Smooth muscle cell (in vitro differentiated cells): ENCODE results near the gene HBS1L. TPM values are rescaled to one million over a fixed set of nuclear protein-coding genes. Genes with fewer than 3 reads are reported as not detected.

ENCODE experiments used
- DNase-seq: peaks from one replicate; lab custom pipeline; 2025; ENCODE audit not compliant: unreplicated experiment; lab: John Stamatoyannopoulos, UW
- H2AFZ ChIP-seq: fragments of 200-600 bp; sonication (generic); 2 replicates; pipeline ENCODE4 v1.6.0; 2016; ENCODE audit warnings: antibody characterized with exemption, low read depth, mild to moderate bottlenecking
- H3F3A ChIP-seq: fragments of 200-600 bp; sonication (generic); 2 replicates; pipeline ENCODE4 v1.6.0; 2017; ENCODE audit warnings: antibody characterized with exemption, low read depth
- H3K27ac ChIP-seq: fragments of 200-600 bp; sonication (generic); 2 replicates; pipeline ENCODE4 v1.5.1; 2016; ENCODE audit warnings: low read depth, mild to moderate bottlenecking
- H3K27me3 ChIP-seq: fragments of 200-600 bp; sonication (generic); 2 replicates; pipeline ENCODE4 v1.6.1; 2016; ENCODE audit warnings: low read depth, mild to moderate bottlenecking
- H3K36me3 ChIP-seq: fragments of 200-600 bp; sonication (generic); 2 replicates; pipeline ENCODE4 v1.5.1; 2016; ENCODE audit warnings: low read depth
- H3K4me1 ChIP-seq: fragments of 200-600 bp; sonication (generic); 2 replicates; pipeline ENCODE4 v1.5.1; 2016; ENCODE audit warnings: low read depth
- H3K4me2 ChIP-seq: fragments of 200-600 bp; sonication (generic); 2 replicates; pipeline ENCODE4 v1.6.0; 2016; ENCODE audit warnings: mild to moderate bottlenecking
- H3K4me3 ChIP-seq: fragments of 200-600 bp; sonication (generic); 2 replicates; pipeline ENCODE4 v1.5.1; 2016; ENCODE audit warnings: mild to moderate bottlenecking
- H3K79me2 ChIP-seq: fragments of 200-600 bp; sonication (generic); 2 replicates; pipeline ENCODE4 v1.6.0; 2016; ENCODE audit warnings: low read depth, mild to moderate bottlenecking
- H3K9ac ChIP-seq: fragments of 200-600 bp; sonication (generic); 2 replicates; pipeline ENCODE4 v1.6.0; 2016; ENCODE audit warnings: low read depth
- H3K9me3 ChIP-seq: fragments of 200-600 bp; sonication (generic); replicated peaks from 2 replicates; pipeline ENCODE4 v1.5.1; 2016; ENCODE audit warnings: low read depth
- H4K20me1 ChIP-seq: fragments of 200-600 bp; sonication (generic); 2 replicates; pipeline ENCODE4 v1.6.0; 2016; ENCODE audit warnings: low read depth
- WGBS: methylation state at CpG from one replicate; pipeline ENCODE4 v1.1.7; 2016; ENCODE audit warnings: low lambda C conversion rate; 5-methylcytosine and 5-hydroxymethylcytosine counted together
- polyA plus RNA-seq: library from polyadenylated mRNA; unstranded; fragments of >200 nt; fragmentation: Nextera tagmentation; extraction: Ambion mirVana; gene quantifications from 2 replicates; pipeline ENCODE4 v1.2.1, GENCODE V29; 2016
- total RNA-seq: library from RNA; depleted of rRNA; stranded (reverse); fragments of >200 nt; gene quantifications from 2 replicates; pipeline ENCODE4 v1.2.3, GENCODE V29; 2014
- TF ChIP-seq, protein P1 (sequence below): fragments of 200-600 bp; sonication (generic); IDR thresholded peaks from 2 replicates; pipeline ENCODE4 v1.5.1; 2017; ENCODE audit warnings: borderline replicate concordance, mild to moderate bottlenecking, antibody characterized with exemption; ENCODE audit not compliant: insufficient read depth, poor library complexity, severe bottlenecking

HBS1L gene
- total and polyA plus RNA-seq, 2 experiments from 2014 or later: 64.3 to 84.8 TPM

DNA sequence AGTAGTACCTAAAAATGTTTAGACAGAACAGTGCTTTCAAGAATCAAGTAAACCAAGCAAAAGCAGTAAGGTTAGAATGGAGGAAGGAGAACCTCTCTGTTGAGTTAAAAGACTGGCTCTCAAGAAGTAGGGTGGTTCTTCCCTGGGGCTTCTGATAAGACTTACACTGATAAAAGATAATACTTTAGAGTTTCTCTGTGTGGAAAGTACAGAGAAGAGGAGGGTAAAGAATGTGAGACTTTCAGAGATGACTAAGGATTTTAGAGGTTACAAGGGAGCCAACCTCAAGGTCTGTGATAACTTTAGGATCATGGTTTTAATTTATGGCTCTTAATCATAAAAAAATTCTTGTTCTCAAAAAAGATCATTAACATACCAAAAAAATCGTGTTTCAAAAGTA, 73.8 kb downstream of the HBS1L start:
- Histone ChIP-seq H2AFZ (no peak overlapping the region), H3K9ac (no peak overlapping the region), H3K4me3 (no peak overlapping the region), H4K20me1 (no peaks in the 10 kb centered on the region), H3K79me2 (no peaks in the 10 kb centered on the region), H3K4me1 (no peaks in the 10 kb centered on the region), H3K27ac (no peak overlapping the region), H3K27me3 (no peaks in the 10 kb centered on the region), H3K4me2 (no peak overlapping the region), H3F3A (no peaks in the 10 kb centered on the region), H3K36me3 (peaks cover 21% of the 10 kb centered on the region), H3K9me3 (no peaks in the 10 kb centered on the region)
- TF ChIP-seq, protein P1, sequence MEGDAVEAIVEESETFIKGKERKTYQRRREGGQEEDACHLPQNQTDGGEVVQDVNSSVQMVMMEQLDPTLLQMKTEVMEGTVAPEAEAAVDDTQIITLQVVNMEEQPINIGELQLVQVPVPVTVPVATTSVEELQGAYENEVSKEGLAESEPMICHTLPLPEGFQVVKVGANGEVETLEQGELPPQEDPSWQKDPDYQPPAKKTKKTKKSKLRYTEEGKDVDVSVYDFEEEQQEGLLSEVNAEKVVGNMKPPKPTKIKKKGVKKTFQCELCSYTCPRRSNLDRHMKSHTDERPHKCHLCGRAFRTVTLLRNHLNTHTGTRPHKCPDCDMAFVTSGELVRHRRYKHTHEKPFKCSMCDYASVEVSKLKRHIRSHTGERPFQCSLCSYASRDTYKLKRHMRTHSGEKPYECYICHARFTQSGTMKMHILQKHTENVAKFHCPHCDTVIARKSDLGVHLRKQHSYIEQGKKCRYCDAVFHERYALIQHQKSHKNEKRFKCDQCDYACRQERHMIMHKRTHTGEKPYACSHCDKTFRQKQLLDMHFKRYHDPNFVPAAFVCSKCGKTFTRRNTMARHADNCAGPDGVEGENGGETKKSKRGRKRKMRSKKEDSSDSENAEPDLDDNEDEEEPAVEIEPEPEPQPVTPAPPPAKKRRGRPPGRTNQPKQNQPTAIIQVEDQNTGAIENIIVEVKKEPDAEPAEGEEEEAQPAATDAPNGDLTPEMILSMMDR: no peak
- DNase-seq: no peak
- WGBS: 74% methylated on average over 1 of the region's 1 CpG

DNA sequence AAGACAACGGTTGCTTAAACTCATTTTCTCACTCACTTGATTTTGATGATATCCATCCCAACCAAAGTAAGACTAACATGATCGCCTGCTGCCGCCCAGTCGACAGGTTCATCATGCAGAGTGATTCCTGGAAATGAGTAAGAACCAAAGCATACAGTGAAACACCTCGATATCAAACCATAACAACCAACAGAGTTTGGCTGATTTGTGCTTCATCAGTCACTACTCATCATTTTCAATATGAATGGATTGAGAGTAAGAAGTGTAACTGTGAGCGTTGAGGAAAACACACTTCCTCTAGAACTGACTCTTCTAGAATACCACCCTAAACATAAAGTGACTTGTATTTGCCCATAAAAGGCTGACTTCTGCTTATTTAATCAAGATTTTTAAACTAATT, 75.5 kb downstream of the HBS1L start:
- no peaks in the 10 kb centered on the region for H3F3A ChIP-seq
- DNase-seq: no peak
- no peak overlapping the region for H3K4me3 ChIP-seq
- no peaks in the 10 kb centered on the region for H3K27me3 ChIP-seq
- H2AFZ ChIP-seq: no peak overlapping the region
- no peaks in the 10 kb centered on the region for H4K20me1 ChIP-seq
- TF ChIP-seq, protein P1: no peak
- H3K79me2 ChIP-seq: no peaks in the 10 kb centered on the region
- no peak overlapping the region for H3K9ac ChIP-seq
- no peak overlapping the region for H3K4me2 ChIP-seq
- H3K4me1 ChIP-seq: no peaks in the 10 kb centered on the region
- H3K9me3 ChIP-seq: no peaks in the 10 kb centered on the region
- no peak overlapping the region for H3K27ac ChIP-seq
- peaks cover 15% of the 10 kb centered on the region for H3K36me3 ChIP-seq
- 97% methylated on average over 6 of the region's 6 CpGs for WGBS

DNA sequence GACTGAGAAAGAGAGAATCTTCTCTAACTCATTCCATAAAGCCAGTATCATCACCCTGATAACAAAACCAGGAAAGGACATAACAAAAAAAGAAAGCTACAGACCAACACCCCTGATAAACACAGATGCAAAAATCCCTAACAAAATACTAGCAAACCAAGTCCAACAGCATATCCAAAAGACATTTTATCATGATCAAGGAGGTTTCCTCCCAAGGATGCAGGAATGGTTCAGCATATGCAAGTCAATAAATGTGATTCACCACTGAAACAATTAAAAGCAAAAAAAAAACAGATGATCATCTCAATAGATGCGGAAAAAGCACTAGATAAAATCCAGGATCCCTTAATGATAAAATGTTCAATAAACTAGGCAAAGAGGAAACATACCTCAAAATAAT, 80.3 kb downstream of the HBS1L start:
- no peak overlapping the region for H2AFZ ChIP-seq
- H3K4me3 ChIP-seq: no peak overlapping the region
- H3F3A ChIP-seq: no peaks in the 10 kb centered on the region
- 100% methylated on average over 1 of the region's 1 CpG for WGBS
- no peak overlapping the region for H3K4me2 ChIP-seq
- H3K79me2 ChIP-seq: no peaks in the 10 kb centered on the region
- H3K9me3 ChIP-seq: no peaks in the 10 kb centered on the region
- H3K4me1 ChIP-seq: no peaks in the 10 kb centered on the region
- no peak overlapping the region for H3K9ac ChIP-seq
- H3K36me3 ChIP-seq: peaks cover 10% of the 10 kb centered on the region
- H3K27ac ChIP-seq: no peak overlapping the region
- H3K27me3 ChIP-seq: no peaks in the 10 kb centered on the region
- DNase-seq: no peak
- H4K20me1 ChIP-seq: peaks cover 10% of the 10 kb centered on the region
- TF ChIP-seq, protein P1: no peak

DNA sequence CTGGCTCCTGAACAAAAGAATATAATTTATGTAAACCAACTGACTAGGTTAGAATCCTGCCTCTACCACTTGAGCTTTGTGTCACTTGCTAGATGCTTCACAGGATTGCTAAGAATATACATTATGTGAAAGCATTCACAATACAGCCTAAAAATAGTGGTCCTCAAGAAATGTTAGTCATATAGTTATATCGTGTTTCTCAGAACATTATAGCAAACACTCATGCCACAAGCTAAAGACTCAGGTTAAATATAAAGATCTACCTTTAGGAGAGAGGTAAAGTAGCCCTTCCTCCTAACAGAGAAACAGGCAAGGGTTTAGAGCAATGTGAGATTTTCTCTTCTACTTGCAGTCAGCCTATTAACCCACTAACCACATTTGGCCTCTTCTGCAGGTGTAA, 86.9 kb downstream of the HBS1L start:
- TF ChIP-seq, protein P1: no peak
- Histone ChIP-seq H3F3A (no peaks in the 10 kb centered on the region), H3K4me2 (no peak overlapping the region), H3K9ac (no peak overlapping the region), H3K27me3 (no peaks in the 10 kb centered on the region), H3K9me3 (no peaks in the 10 kb centered on the region), H2AFZ (no peak overlapping the region), H3K36me3 (peaks cover 22% of the 10 kb centered on the region), H3K4me3 (no peak overlapping the region), H3K79me2 (no peaks in the 10 kb centered on the region), H3K27ac (no peak overlapping the region), H3K4me1 (no peaks in the 10 kb centered on the region), H4K20me1 (peaks cover 10% of the 10 kb centered on the region)
- DNase-seq: no peak
- 97% methylated on average over 1 of the region's 1 CpG for WGBS
